HEK293T (cell line): ENCODE measurements around the gene UTP3.
"Not testable (repeated sequence)": the region's sequence is repeated elsewhere in the genome, so short reads cannot be mapped to it uniquely, and the experiment has no call there.

Source experiments
- CTCF ChIA-PET: fragments of 350-600 bp; formaldehyde crosslinking; extraction: SDS; loops from one replicate; lab custom pipeline; 2021; ENCODE audit warnings: antibody characterized with exemption, inconsistent platforms; lab: Yijun Ruan, JAX
- POLR2A ChIA-PET: fragments of 350-600 bp; formaldehyde crosslinking; extraction: SDS; loops from one replicate; lab custom pipeline; 2020; ENCODE audit warnings: antibody characterized with exemption, inconsistent platforms; lab: Yijun Ruan, JAX
- DNase-seq: peaks from one replicate; pipeline ENCODE4 v3.0.0; 2012; ENCODE audit warnings: mixed read lengths; ENCODE audit errors: extremely low spot score
- ARNT ChIP-seq: fragments of 450-650 bp; IDR thresholded peaks from 2 replicates; pipeline ENCODE4 v1.6.1; 2017; ENCODE audit warnings: mild to moderate bottlenecking
- BHLHE40 ChIP-seq: fragments of 450-650 bp; IDR thresholded peaks from 2 replicates; pipeline ENCODE4 v1.6.1; 2016; ENCODE audit warnings: mild to moderate bottlenecking, moderate library complexity, borderline replicate concordance
- CTBP1 ChIP-seq: fragments of 450-650 bp; IDR thresholded peaks from 2 replicates; pipeline ENCODE4 v1.6.1; 2016; ENCODE audit warnings: borderline replicate concordance
- ELF4 ChIP-seq: fragments of 450-650 bp; IDR thresholded peaks from 2 replicates; pipeline ENCODE4 v1.6.1; 2017; ENCODE audit warnings: antibody characterized with exemption
- FOXA1 ChIP-seq: fragments of 450-650 bp; IDR thresholded peaks from 2 replicates; pipeline ENCODE4 v1.6.1; 2016; ENCODE audit warnings: mild to moderate bottlenecking
- FOXK2 ChIP-seq: fragments of 450-650 bp; IDR thresholded peaks from 2 replicates; pipeline ENCODE4 v1.6.1; 2016; ENCODE audit warnings: mild to moderate bottlenecking
- FOXM1 ChIP-seq: fragments of 450-650 bp; IDR thresholded peaks from 2 replicates; pipeline ENCODE4 v1.6.1; 2017; ENCODE audit warnings: mild to moderate bottlenecking, borderline replicate concordance
- HDGF ChIP-seq: fragments of 450-650 bp; IDR thresholded peaks from 2 replicates; pipeline ENCODE4 v1.6.1; 2017; ENCODE audit warnings: antibody characterized with exemption, borderline replicate concordance
- L3MBTL2 ChIP-seq: fragments of 450-650 bp; conservative IDR thresholded peaks from 2 replicates; pipeline ENCODE4 v1.6.1; 2016; ENCODE audit warnings: mild to moderate bottlenecking
- LEF1 ChIP-seq: fragments of 450-650 bp; IDR thresholded peaks from 2 replicates; pipeline ENCODE4 v1.6.1; 2017; ENCODE audit warnings: mild to moderate bottlenecking, borderline replicate concordance
- NFRKB ChIP-seq: fragments of 450-650 bp; IDR thresholded peaks from 2 replicates; pipeline ENCODE4 v1.6.1; 2016; ENCODE audit warnings: mild to moderate bottlenecking, moderate library complexity
- SP1 ChIP-seq: fragments of 450-650 bp; IDR thresholded peaks from 2 replicates; pipeline ENCODE4 v1.6.1; 2017
- SUZ12 ChIP-seq: fragments of 450-650 bp; IDR thresholded peaks from 2 replicates; pipeline ENCODE4 v1.6.1; 2016; ENCODE audit warnings: mild to moderate bottlenecking
- TARDBP ChIP-seq: fragments of 450-650 bp; IDR thresholded peaks from 2 replicates; pipeline ENCODE4 v1.6.1; 2016
- ZNF384 ChIP-seq: fragments of 450-650 bp; IDR thresholded peaks from 2 replicates; pipeline ENCODE4 v1.6.1; 2016
- TF ChIP-seq, protein P1 (sequence below): fragments of 450-650 bp; IDR thresholded peaks from 2 replicates; pipeline ENCODE4 v1.6.1; 2016

UTP3 gene

DNA sequence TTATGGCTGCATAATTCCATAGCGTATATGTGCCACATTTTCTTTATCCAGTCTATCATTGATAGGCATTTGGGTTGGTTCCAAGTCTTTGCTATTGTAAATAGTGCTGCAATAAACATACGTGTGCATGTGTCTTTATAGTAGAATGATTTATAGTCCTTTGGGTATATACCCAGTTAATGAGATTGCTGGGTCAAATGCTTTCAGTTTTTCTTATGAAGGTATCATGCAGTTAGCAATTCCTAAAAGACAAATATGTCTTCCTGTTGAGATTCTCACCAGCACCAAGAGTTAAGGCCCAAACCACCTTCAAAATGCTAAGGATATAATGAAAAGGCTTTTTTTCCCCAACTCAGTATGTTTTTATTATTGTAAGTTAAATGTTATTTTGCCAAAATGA, 14.3 kb downstream of the UTP3 start:
- POLR2A ChIA-PET, CTCF ChIA-PET, DNase-seq: not testable (repeated sequence)
- TF ChIP-seq, protein P1, sequence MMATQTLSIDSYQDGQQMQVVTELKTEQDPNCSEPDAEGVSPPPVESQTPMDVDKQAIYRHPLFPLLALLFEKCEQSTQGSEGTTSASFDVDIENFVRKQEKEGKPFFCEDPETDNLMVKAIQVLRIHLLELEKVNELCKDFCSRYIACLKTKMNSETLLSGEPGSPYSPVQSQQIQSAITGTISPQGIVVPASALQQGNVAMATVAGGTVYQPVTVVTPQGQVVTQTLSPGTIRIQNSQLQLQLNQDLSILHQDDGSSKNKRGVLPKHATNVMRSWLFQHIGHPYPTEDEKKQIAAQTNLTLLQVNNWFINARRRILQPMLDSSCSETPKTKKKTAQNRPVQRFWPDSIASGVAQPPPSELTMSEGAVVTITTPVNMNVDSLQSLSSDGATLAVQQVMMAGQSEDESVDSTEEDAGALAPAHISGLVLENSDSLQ: peak; percentile 76

DNA sequence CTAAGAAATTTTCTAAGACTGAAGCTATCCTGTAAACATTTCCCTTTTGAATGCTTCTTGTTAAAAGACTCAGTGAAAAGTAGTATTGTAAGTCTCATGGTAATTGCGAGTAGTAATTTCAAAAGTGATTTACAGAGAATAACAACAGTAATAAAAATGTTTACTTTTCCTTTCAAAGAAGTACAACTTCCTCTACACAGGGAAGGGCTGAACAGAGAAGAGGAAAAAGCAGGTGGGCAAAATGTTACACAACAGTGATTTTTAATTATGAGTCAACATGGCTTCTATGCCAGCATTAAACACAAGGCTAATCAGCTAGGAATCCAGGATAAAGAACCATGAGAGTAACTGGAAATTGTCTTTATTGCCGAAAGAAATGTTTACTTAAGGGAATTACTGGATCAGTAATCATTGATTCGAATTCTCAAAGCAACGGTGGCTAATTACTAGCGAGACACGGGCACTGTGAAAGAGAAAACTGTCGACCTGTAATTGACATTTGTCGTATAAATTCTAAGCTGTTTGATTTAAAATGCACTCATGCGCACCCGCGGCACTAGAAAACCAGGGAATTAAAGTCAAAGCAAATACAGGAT, 15.4 kb downstream of the UTP3 start:
- no peak for DNase-seq
- ChIA-PET POLR2A (interaction anchor here (0.9 to 3.4 kb wide), 9 partner anchors 9 to 290 kb away, joined by 3 to 19 read pairs (median 4); partner anchors contain the start of genes DCK, RUFY3 and UTP3), CTCF (interaction anchor here (0.7 to 1.5 kb wide), 2 partner anchors 31 to 52 kb away, joined by 3 to 4 read pairs; no protein-coding TSS in a partner anchor)
- TF ChIP-seq ELF4 (no peak), FOXM1 (no peak), FOXK2 (no peak), BHLHE40 (no peak), HDGF (no peak), NFRKB (no peak), LEF1 (no peak), L3MBTL2 (no peak), TARDBP (no peak)
- TF ChIP-seq, protein P1: no peak

DNA sequence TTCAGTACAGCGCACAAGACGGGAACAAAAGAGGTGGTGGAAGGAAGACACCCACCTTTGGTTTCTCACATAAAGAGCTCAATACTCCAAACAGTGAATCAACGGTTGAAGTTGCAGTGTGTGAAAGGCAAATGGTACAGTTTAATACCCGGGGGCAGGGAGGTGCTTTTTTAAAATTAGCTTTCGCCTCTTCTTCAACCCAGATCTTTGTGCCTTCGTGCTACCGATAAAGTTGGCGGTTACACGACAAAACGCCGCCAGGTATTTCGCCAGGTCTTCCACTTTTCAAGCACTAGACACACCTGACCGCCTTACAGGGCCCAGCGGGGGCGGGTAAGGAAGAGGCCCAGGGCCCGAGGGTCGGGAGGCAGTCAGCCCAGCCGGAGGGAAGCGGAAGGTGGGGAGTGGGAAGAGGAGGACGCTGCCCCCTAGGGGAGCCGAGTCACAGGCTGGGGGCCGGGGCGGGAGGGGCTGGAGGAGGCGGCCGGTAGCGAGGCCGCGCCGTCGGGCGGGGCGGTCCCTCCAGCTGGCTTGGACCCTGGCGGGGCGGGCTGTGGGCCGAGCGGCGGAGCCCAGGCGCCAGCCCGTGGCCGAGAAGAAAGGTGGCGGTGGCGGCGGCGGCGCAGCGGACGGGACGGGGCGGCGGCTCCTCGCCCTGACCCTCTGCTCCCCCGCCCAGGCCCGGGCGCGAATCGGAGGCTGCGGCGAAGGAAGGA, 16.0 kb downstream of the UTP3 start:
- CTCF ChIA-PET: interaction anchor here (0.7 to 1.5 kb wide), 2 partner anchors 30 to 53 kb away, joined by 3 to 4 read pairs; no protein-coding TSS in a partner anchor
- peak; percentile 75 for DNase-seq
- peak; percentile 32; the same call in 1 of the 2 replicates for TF ChIP-seq L3MBTL2
- TF ChIP-seq FOXA1: no peak

DNA sequence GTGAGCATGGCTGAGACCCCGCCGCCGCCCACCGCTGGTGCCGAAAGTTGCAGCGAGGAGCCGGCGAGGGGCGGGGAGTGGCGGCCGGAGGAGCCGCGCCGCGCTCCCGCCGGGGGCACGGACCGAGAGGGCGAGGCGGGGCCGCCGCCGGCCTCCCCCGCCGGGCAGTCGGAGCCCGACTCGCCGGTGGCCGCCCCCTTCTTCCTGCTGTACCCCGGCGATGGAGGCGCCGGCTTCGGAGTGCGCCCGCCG, 16.5 kb downstream of the UTP3 start:
- CTCF ChIA-PET: interaction anchor here (1.5 kb wide), 1 partner anchor 30 kb away, joined by 4 read pairs; no protein-coding TSS in a partner anchor
- no peak for TF ChIP-seq FOXK2
- TF ChIP-seq NFRKB: no peak
- TF ChIP-seq ARNT: no peak
- TF ChIP-seq HDGF: no peak
- POLR2A ChIA-PET: interaction anchor here (0.7 to 3.4 kb wide), 8 partner anchors 16 to 292 kb away, joined by 3 to 19 read pairs (median 4); partner anchors contain the start of genes RUFY3 and UTP3
- no peak for DNase-seq

More for the DNA sequence above, 16.0 kb downstream of the UTP3 start:
- POLR2A ChIA-PET: interaction anchor here (0.6 to 3.4 kb wide), 15 partner anchors 8 to 293 kb away, joined by 3 to 19 read pairs (median 4); partner anchors contain the start of genes DCK, RUFY3 and UTP3

DNA sequence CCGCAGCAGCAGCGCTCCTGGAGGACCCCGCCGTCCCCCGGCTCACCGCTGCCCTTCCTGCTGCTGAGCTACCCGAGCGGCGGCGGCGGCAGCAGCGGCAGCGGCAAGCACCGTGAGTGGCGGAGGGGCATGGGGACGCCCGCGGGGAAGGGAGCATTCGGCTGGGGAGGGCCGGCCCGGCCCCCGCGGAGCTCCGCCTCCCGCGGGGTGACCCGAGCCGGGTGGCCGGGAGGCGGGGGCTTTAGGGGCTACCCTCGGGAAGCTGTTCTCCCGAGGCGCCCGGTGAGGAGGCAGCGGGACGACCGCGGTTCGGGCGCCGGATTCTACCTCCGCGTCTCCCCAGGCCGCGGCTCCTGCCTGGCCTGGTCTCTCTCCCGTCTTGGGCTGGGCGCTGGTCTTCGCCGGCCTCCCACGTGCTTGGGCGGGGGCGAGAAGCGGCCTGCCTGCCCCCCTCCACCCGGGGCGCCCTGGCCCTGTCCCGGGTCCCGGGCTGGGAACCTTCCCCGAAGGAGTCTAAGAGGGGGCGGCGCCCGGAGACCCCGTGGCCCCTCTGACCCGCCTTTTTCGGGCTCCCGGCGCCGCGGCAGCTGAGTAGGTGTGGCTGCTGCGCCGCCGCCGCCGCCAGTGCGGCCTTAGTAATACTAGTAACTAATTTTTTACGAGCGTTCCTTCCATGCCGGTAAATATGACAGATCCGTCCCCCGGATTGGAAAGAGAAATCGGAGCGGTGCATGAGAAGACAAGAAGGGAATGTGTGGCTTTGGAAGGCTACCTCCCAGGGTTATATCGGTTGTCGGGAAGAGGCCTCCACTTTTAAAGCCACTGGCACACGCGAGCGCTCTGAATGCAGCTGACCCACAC, 17.1 kb downstream of the UTP3 start:
- ChIA-PET CTCF (interaction anchor here (1.5 kb wide), 1 partner anchor 29 kb away, joined by 4 read pairs; no protein-coding TSS in a partner anchor), POLR2A (interaction anchor here (0.7 to 3.4 kb wide), 13 partner anchors 16 to 292 kb away, joined by 3 to 19 read pairs (median 5); partner anchors contain the start of genes RUFY3 and UTP3)
- TF ChIP-seq FOXK2: no peak
- no peak for TF ChIP-seq LEF1
- TF ChIP-seq NFRKB: no peak
- TF ChIP-seq FOXA1: no peak
- TF ChIP-seq BHLHE40: no peak
- TF ChIP-seq SP1: no peak
- no peak for TF ChIP-seq HDGF
- TF ChIP-seq L3MBTL2: peak; percentile 95
- DNase-seq: peak; percentile 60

DNA sequence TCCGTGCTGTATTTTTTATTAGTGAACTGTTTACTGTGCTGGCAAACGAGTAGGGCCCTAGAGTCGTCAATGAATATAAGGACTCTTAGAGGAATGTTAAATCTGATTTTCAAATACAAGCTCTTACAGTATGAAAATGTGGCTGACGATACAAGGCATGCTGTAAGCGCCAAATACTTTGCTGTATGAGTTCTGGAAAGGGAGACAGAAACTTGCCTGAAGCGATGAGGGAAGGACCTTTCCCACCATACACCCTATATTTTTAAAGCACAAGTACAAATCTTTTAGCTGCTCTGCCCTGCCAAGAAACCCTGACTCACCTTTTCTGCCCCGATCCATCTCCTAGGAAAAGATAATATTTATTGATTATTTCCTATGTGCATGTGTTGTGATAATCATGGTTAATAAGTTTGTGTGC, 17.7 kb downstream of the UTP3 start:
- DNase-seq: no peak
- ChIA-PET POLR2A (interaction anchor here (1.0 to 3.4 kb wide), 6 partner anchors 17 to 291 kb away, joined by 3 to 19 read pairs (median 5); partner anchors contain the start of genes RUFY3 and UTP3), CTCF (interaction anchor here (0.5 to 1.0 kb wide), 3 partner anchors 23 to 103 kb away, joined by 3 to 4 read pairs (median 3); no protein-coding TSS in a partner anchor)
- no peak for TF ChIP-seq ELF4
- TF ChIP-seq FOXM1: no peak
- TF ChIP-seq HDGF: no peak
- TF ChIP-seq CTBP1: no peak
- no peak for TF ChIP-seq LEF1
- TF ChIP-seq FOXA1: no peak
- no peak for TF ChIP-seq L3MBTL2
- no peak for TF ChIP-seq TARDBP
- TF ChIP-seq ZNF384: no peak

DNA sequence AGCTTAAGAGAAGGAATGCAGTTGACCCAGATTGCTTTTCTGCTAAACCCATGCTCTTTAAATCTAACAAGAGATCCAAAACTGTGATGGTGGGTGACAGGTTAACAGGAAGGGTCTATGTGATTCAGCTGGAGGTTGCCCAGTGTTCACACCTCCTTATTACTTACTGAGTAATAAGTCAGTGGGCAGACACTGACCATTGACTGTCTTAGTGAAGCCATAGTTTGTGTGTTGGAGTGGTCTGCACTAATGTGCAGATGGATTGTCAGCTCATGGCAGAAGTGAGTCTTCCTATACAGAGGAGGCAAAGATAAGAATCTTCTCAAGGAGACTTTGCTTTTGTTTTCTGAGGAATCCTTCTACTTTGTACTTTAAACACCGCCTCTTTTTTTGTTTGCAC, 18.2 kb downstream of the UTP3 start:
- ChIA-PET POLR2A (interaction anchor here (1.0 to 3.4 kb wide), 5 partner anchors 16 to 114 kb away, joined by 3 to 19 read pairs (median 5); partner anchors contain the start of genes RUFY3 and UTP3), CTCF (interaction anchor here (0.5 to 1.0 kb wide), 3 partner anchors 23 to 102 kb away, joined by 3 to 4 read pairs (median 3); no protein-coding TSS in a partner anchor)
- no peak for DNase-seq
- TF ChIP-seq CTBP1: no peak
- TF ChIP-seq L3MBTL2: no peak
- TF ChIP-seq SUZ12: no peak
- TF ChIP-seq NFRKB: no peak
- no peak for TF ChIP-seq ZNF384
- TF ChIP-seq HDGF: no peak
- no peak for TF ChIP-seq ELF4
- no peak for TF ChIP-seq BHLHE40
- no peak for TF ChIP-seq TARDBP
- TF ChIP-seq FOXK2: no peak
- TF ChIP-seq, protein P1: no peak
- TF ChIP-seq FOXM1: no peak
- TF ChIP-seq ARNT: no peak
- TF ChIP-seq FOXA1: no peak
- TF ChIP-seq SP1: no peak
- TF ChIP-seq LEF1: no peak
